Stimulated activated CD4-positive, alpha-beta T cell treated with anti-CD3 and anti-CD28 coated beads, TNF-alpha, amount 100 ng/mL, for 1 hour (primary cell): ENCODE results near the gene DVL1.

Experiments
- DNase-seq, 3 donors: peaks; one replicate each; pipeline ENCODE4 v3.0.0-alpha.2; 2020; ENCODE audit warnings: low read depth in 3 of 3, low spot score in 1 of 3

DVL1 gene

GRCh38 chr1:1312450-1313314 lies 36.5 kb downstream of the DVL1 start:
- DNase-seq: no peak

GRCh38 chr1:1311107-1312104 lies 37.8 kb downstream of the DVL1 start:
- no peak for DNase-seq

GRCh38 chr1:1310476-1311053 lies 38.7 kb downstream of the DVL1 start:
- DNase-seq: no peak

GRCh38 chr1:1310109-1310385 lies 39.2 kb downstream of the DVL1 start:
- DNase-seq: no peak

GRCh38 chr1:1309251-1310108 lies 39.7 kb downstream of the DVL1 start:
- DNase-seq: no peak

- no peak for DNase-seq
Measured at GRCh38 chr1:1308756-1309250, 40.4 kb downstream of the DVL1 start.

- DNase-seq: peak; percentile 76 to 80 (median 79)
Measured at GRCh38 chr1:1307923-1308755, 41.1 kb downstream of the DVL1 start, which contains the start of the genes ACAP3 and PUSL1. Gene ACAP3, minus strand, starts transcription at chr1:1307930. Its CDS starts 115 bp downstream, at chr1:1307815. Gene PUSL1, plus strand, starts transcription at chr1:1308597. Its CDS starts 47 bp downstream, at chr1:1308644.

GRCh38 chr1:1307261-1307922 lies 41.8 kb downstream of the DVL1 start:
- no peak for DNase-seq

GRCh38 chr1:1306661-1307260 lies 42.5 kb downstream of the DVL1 start:
- DNase-seq: no peak

- no peak for DNase-seq
Measured at GRCh38 chr1:1306070-1306660, 43.1 kb downstream of the DVL1 start.

GRCh38 chr1:1305300-1306069 lies 43.7 kb downstream of the DVL1 start:
- DNase-seq: peak; percentile 31 to 49 (median 40)

- no peak for DNase-seq
Measured at GRCh38 chr1:1304331-1305299, 44.6 kb downstream of the DVL1 start.

GRCh38 chr1:1303736-1304135 lies 45.5 kb downstream of the DVL1 start:
- no peak for DNase-seq

GRCh38 chr1:1302951-1303509 lies 46.2 kb downstream of the DVL1 start:
- no peak for DNase-seq

GRCh38 chr1:1302006-1302430 lies 47.2 kb downstream of the DVL1 start:
- DNase-seq: no peak

GRCh38 chr1:1300352-1300739 lies 48.9 kb downstream of the DVL1 start:
- no peak for DNase-seq
